GM12872 (cell line): ENCODE results near the gene NTSR2.
A peak's percentile ranks its signal among the peaks of the same experiment; 100 is the strongest.

Source experiments
- CTCF ChIP-seq: IDR thresholded peaks from 3 replicates; pipeline ENCODE4 v1.5.1; 2011; ENCODE audit warnings: low read depth, mild to moderate bottlenecking, low read length, moderate library complexity; ENCODE audit not compliant: insufficient read depth

Gene NTSR2

DNA sequence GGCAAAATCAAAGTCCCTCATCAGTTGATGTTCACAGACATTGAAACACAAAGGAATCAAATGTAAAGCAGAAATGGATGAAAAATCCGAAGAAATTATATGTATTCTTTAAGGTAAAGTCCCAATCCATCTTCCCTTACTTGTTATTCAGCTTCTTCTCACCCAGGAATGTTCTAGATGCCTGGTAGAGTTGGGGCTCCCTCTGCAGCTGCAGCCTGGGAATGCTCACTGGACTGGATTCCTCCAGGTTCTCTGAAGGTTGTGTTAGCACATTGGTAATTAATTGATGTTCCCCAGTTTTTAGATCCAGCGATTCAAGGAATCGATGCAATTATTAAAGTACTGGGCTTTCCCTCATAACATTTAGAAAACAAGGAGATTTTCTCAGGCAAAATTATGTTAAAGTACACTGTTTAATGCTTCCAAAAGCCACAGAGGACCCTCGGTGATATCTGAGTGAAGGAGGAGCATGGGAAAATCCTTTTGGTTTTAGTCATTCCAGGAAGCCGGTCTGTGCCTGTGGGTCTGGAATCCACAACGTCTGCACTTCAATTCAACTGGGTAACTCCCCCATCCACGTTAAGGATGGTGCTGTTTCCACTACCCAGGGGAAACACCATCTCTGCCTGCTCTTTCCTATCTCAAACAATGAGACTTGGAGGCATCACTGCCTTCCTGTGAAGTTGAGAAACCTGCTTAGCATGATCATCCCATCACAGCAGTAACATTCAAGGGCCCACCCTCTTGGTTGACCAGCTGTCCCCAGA, 22.0 kb downstream of the NTSR2 start:
- TF ChIP-seq CTCF, result no peak

DNA sequence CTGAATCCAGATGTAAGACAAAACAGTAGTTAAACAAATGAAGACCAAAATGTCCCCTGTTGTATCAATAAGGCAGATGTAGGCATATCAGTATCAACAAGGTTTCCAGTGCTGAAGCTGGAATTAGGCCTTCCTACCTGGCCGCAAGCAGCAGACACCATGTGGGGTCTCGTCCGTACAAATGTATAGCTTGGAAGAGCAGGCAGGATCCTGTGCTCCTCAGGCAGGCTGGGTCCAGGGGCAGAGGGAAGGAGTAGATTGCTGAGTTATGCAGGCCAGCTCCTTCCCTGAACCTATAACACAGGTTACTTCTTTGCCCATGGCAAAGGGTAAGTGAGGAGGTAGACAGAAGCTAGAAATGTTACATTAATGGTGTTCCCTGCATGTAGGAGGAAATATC, 23.5 kb downstream of the NTSR2 start:
- no peak for TF ChIP-seq CTCF

GRCh38 chr2:11644293-11644692, 25.7 kb downstream of the NTSR2 start:
- TF ChIP-seq CTCF, result no peak

GRCh38 chr2:11642972-11643371, 27.0 kb downstream of the NTSR2 start:
- 0 out of 3 replicates have a peak, but pooled peaks have one; percentile 9 for TF ChIP-seq CTCF

DNA sequence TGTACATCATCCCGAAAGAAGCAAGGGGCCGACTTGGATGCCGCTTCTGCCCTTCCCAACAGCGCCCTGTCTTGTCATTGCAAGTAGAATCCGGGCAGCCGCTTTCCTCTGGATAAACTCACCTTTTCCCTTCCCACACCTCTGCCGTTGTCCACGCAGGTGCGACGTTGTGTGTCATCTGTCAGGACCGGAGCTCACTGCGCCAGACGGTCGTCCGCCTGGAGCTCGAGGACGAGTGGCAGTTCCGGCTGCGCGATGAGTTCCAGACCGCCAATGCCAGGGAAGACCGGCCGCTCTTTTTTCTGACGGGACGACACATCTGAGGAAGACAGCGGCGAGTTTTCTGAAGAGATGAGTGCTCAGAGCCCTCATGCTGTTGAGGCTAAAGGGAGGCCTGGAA, 29.9 kb downstream of the NTSR2 start:
- no peak for TF ChIP-seq CTCF

GRCh38 chr2:11639503-11639902, 30.5 kb downstream of the NTSR2 start:
- no peak for TF ChIP-seq CTCF

DNA sequence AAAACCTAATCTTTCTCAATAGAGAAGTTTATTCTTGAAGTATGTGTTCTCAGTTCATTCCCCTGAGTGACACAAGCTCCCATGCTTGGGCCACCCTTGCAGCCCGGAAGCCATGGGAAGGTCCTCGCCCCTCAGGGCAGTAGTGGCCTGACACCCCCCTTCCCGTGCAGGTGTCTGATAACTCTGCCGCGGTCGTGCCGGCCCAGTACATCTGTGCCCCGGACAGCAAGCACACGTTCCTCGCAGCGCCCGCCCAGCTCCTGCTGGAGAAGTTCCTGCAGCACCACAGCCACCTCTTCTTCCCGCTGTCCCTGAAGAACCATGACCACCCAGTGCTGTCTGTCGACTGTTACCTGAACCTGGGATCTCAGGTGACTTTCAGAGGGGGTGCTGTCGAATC, 32.4 kb downstream of the NTSR2 start:
- no peak for TF ChIP-seq CTCF
